Measurements from ENCODE around the gene SLC15A3.

SLC15A3 gene

GRCh38 chr11:60987577-60988277 is 35.8 kb upstream of the SLC15A3 start:
- H3K27me3 ChIP-seq (ENCODE audit: insufficient read depth, low read depth, severe bottlenecking), result no peaks in the 10 kb centered on the region
- H3K4me3 ChIP-seq (ENCODE audit: low read depth, low read length), result no peak overlapping the region
- H3K36me3 ChIP-seq, result no peaks in the 10 kb centered on the region
- no peak overlapping the region for H3K27ac ChIP-seq
- no peak for TF ChIP-seq CTCF (IDR thresholded peaks at IDR 0.05; ENCODE audit: low read depth, low read length)
- no peaks in the 10 kb centered on the region for H3K9me3 ChIP-seq (ENCODE audit: severe bottlenecking)
- no peak for DNase-seq

DNA sequence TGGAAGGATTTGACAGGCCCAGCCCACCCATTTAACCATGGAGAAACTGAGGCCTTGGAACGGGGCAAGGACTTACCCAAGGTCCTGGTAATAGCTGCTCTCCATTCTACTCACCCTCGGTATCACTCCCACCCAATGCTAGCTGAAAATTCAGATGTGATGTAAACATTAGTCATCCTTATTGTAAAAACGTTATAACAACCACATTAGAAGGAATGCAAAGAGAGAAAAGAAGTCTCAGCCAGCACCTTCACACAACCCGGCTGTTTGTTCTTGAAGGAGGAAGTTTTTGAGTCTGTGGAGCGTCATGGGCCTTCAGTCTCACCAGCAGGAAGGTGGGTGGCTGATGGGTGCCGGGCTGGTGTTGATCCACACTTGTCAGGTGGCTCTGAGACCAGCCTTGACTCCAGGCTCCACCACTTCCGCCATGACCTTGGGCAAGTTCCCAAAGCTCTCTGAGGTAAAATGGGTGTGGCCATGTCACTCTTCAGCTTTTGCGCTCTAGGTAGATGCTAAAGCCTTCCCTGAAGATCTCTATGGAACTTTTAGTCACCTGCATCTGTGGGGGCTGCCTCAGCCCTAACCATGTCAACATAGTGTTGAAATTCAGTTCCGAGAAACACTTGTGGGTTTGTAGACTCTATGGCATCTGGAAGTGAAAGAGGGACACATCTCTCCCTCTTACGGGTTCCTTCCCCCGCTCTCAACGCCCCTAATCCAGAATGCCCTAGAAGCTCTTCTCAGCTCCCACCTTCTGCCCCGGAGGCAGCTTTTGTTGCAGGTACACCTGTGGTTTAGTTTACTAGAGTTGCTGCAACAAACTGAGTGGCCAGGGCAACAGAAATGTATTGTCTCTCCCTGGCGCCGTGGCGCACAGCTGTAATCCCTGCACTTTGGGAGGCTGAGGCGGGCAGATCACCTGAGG is 34.3 kb upstream of the SLC15A3 start:
- no peak for TF ChIP-seq CTCF (IDR thresholded peaks at IDR 0.05; ENCODE audit: low read depth, low read length)
- no peak for DNase-seq

DNA sequence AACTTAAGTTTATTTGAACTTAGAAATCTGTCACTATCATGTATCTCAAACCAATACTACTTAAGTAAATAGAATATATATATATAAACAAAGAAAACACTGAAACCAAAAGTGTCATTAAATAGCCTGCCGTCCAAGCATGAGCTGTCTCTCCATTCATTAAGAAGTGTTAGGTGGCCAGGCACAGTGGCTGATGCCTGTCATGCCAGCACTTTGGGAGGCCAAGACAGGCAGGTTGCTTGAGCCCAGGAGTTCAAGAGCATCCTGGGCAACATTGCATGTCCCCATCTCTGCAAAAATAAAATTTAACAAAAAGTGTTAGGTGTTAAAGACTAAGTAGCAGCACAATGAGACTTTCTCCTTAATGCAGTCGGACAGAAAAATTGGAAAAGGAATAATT is 33.5 kb upstream of the SLC15A3 start:
- H3K27ac ChIP-seq, result no peak overlapping the region
- H3K27me3 ChIP-seq (ENCODE audit: insufficient read depth, low read depth, severe bottlenecking), result no peaks in the 10 kb centered on the region
- no peak for DNase-seq

More for the DNA sequence above, 34.3 kb upstream of the SLC15A3 start:
- Histone ChIP-seq H3K27ac (no peak overlapping the region), H3K36me3 (no peaks in the 10 kb centered on the region), H3K9me3 (ENCODE audit: severe bottlenecking) (no peaks in the 10 kb centered on the region), H3K4me3 (ENCODE audit: low read depth, low read length) (no peak overlapping the region), H3K27me3 (ENCODE audit: insufficient read depth, low read depth, severe bottlenecking) (no peaks in the 10 kb centered on the region)

DNA sequence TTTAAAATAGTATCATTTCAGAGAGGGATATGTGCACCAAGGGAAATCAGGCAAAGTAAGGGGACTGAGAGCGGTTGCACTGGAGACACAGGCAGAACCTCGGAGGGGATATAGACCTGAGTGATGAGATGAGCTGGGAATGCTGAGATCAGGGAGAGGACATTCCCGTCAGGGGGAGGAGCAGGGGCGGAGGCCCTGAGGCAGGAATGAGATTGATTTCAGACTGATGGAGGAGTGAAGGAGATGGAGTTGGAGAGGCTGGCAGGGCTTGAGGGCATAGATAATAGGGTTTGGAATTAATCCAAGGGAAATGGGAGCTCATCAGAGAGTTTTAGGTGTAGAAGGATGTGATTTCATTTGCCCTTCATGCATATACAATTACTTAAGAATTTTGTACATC is 32.7 kb upstream of the SLC15A3 start:
- DNase-seq, result no peak
- Histone ChIP-seq H3K36me3 (no peaks in the 10 kb centered on the region), H3K27me3 (ENCODE audit: insufficient read depth, low read depth, severe bottlenecking) (no peaks in the 10 kb centered on the region), H3K9me3 (ENCODE audit: severe bottlenecking) (no peaks in the 10 kb centered on the region), H3K27ac (no peak overlapping the region), H3K4me3 (ENCODE audit: low read depth, low read length) (no peak overlapping the region)
- no peak for TF ChIP-seq CTCF (IDR thresholded peaks at IDR 0.05; ENCODE audit: low read depth, low read length)

More for the DNA sequence above, 33.5 kb upstream of the SLC15A3 start:
- no peak overlapping the region for H3K4me3 ChIP-seq (ENCODE audit: low read depth, low read length)
- H3K9me3 ChIP-seq (ENCODE audit: severe bottlenecking), result no peaks in the 10 kb centered on the region
- no peaks in the 10 kb centered on the region for H3K36me3 ChIP-seq
- no peak for TF ChIP-seq CTCF (IDR thresholded peaks at IDR 0.05; ENCODE audit: low read depth, low read length)

- no peak for DNase-seq
- H3K27me3 ChIP-seq (ENCODE audit: insufficient read depth, low read depth, severe bottlenecking), result no peaks in the 10 kb centered on the region
- H3K27ac ChIP-seq, result no peak overlapping the region
- no peaks in the 10 kb centered on the region for H3K9me3 ChIP-seq (ENCODE audit: severe bottlenecking)
- TF ChIP-seq CTCF (IDR thresholded peaks at IDR 0.05; ENCODE audit: low read depth, low read length), result no peak
- H3K36me3 ChIP-seq, result no peaks in the 10 kb centered on the region
- H3K4me3 ChIP-seq (ENCODE audit: low read depth, low read length), result no peak overlapping the region
These were observed 32.2 kb upstream of the SLC15A3 start for GRCh38 chr11:60984149-60984548.

Measured in WERI-Rb-1 (cell line).